Activated CD8-positive, alpha-beta T cell treated with anti-CD3 and anti-CD28 coated beads, Interleukin-2, amount 10 ng/mL, durations not matched to agents 7 days and 5 days (primary cell): ENCODE measurements around the gene SLC1A2. TPM values are rescaled to one million over a fixed set of nuclear protein-coding genes. Genes with fewer than 3 reads are reported as not detected.

Experiments used
- ATAC-seq: fragments of 150-1000 bp; cut with Tn5 transposase; one replicate; pipeline ENCODE4 v1.10.0; 2021; ENCODE audit warnings: moderate library complexity
- CTCF ChIA-PET: fragments of 350-600 bp; sonication (Branson Sonifier 250); formaldehyde crosslinking; loops from one replicate; lab custom pipeline; 2021; ENCODE audit warnings: antibody characterized with exemption; lab: Charles Lee
- POLR2A ChIA-PET: fragments of 350-600 bp; sonication (Branson Sonifier 250); formaldehyde crosslinking; loops from one replicate; lab custom pipeline; 2021; ENCODE audit warnings: antibody characterized with exemption; lab: Charles Lee
- DNase-seq: peaks from one replicate; pipeline ENCODE4 v3.0.0-alpha.2; 2020
- H3K27ac Mint-ChIP-seq: one replicate; pipeline ENCODE4 v1.8.0; 2021; ENCODE audit warnings: mild to moderate bottlenecking, mixed read lengths
- H3K27me3 Mint-ChIP-seq: one replicate; pipeline ENCODE4 v1.8.0; 2021; ENCODE audit warnings: low read depth, mixed read lengths
- H3K36me3 Mint-ChIP-seq: one replicate; pipeline ENCODE4 v1.8.0; 2021; ENCODE audit warnings: low read depth, mixed read lengths
- H3K4me1 Mint-ChIP-seq: one replicate; pipeline ENCODE4 v1.8.0; 2021; ENCODE audit warnings: low read depth, mixed read lengths
- H3K4me3 Mint-ChIP-seq: one replicate; pipeline ENCODE4 v1.8.0; 2021; ENCODE audit warnings: mild to moderate bottlenecking, mixed read lengths
- H3K9me3 Mint-ChIP-seq: one replicate; pipeline ENCODE4 v1.8.0; 2022; ENCODE audit warnings: mixed read lengths; ENCODE audit not compliant: insufficient read depth
- total RNA-seq, 2 experiments: library from RNA; stranded (reverse); gene quantifications; one replicate each; pipeline ENCODE4 v1.2.3, GENCODE V29; 2021

SLC1A2 gene
- total RNA-seq, 2 experiments from 2014 or later = not detected

DNA sequence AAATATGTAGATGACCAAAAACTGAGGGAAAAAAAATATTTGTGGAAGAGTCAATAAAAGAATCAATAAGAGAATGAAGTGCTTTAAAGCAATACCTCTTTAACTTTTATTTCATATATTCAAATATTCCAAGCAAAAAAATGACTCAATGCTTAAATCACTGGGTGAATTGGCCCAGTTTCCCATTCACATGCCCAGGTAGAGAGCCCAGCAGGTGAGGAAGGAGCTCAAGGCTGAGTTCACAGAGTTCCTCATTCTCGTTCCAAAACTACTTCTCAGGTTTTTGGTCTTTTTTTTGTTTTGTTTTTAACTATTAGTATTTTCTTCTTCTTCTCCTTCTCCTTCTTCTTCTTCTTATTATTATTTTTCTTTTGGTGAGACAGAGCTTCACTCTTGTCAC is 30.2 kb downstream of the SLC1A2 start:
- Mint-ChIP-seq H3K27ac (no peak overlapping the region), H3K9me3 (peaks cover 5% of the 10 kb centered on the region), H3K27me3 (peaks cover 4% of the 10 kb centered on the region), H3K36me3 (no peaks in the 10 kb centered on the region), H3K4me1 (peaks cover 15% of the 10 kb centered on the region), H3K4me3 (no peak overlapping the region)
- DNase-seq (no peak), ATAC-seq (no peak)
- POLR2A ChIA-PET = interaction anchor here (0.6 to 0.9 kb wide), 2 partner anchors 245 to 1128 kb away, joined by 3 read pairs; no protein-coding TSS in a partner anchor
- CTCF ChIA-PET = interaction anchor here (1.1 to 8.6 kb wide), 5 partner anchors 8 to 802 kb away, joined by 4 to 150 read pairs (median 4); no protein-coding TSS in a partner anchor

GRCh38 chr11:35388061-35388460 is 31.3 kb downstream of the SLC1A2 start:
- H3K27me3 Mint-ChIP-seq = peaks cover 4% of the 10 kb centered on the region
- ChIA-PET CTCF (interaction anchor here (1.5 to 8.6 kb wide), 3 partner anchors 209 to 462 kb away, joined by 3 to 150 read pairs (median 4); no protein-coding TSS in a partner anchor), POLR2A (no interaction called here)
- DNase-seq = no peak
- no peak overlapping the region for H3K27ac Mint-ChIP-seq
- ATAC-seq = no peak
- no peaks in the 10 kb centered on the region for H3K36me3 Mint-ChIP-seq
- H3K9me3 Mint-ChIP-seq = peaks cover 5% of the 10 kb centered on the region
- H3K4me3 Mint-ChIP-seq = no peak overlapping the region
- H3K4me1 Mint-ChIP-seq = peaks cover 15% of the 10 kb centered on the region

GRCh38 chr11:35387111-35387982 is 32.0 kb downstream of the SLC1A2 start:
- H3K36me3 Mint-ChIP-seq = no peaks in the 10 kb centered on the region
- CTCF ChIA-PET = interaction anchor here (1.5 to 8.6 kb wide), 2 partner anchors 242 to 461 kb away, joined by 3 to 150 read pairs; no protein-coding TSS in a partner anchor
- no peak overlapping the region for H3K4me3 Mint-ChIP-seq
- no peak overlapping the region for H3K27ac Mint-ChIP-seq
- peaks cover 15% of the 10 kb centered on the region for H3K4me1 Mint-ChIP-seq
- H3K27me3 Mint-ChIP-seq = peaks cover 7% of the 10 kb centered on the region
- DNase-seq (no peak), ATAC-seq (no peak)
- peaks cover 5% of the 10 kb centered on the region for H3K9me3 Mint-ChIP-seq
- POLR2A ChIA-PET = no interaction called here

- CTCF ChIA-PET = no interaction called here
- no peak overlapping the region for H3K27ac Mint-ChIP-seq
- ATAC-seq (no peak), DNase-seq (no peak)
- H3K4me3 Mint-ChIP-seq = no peak overlapping the region
- POLR2A ChIA-PET = no interaction called here
- no peaks in the 10 kb centered on the region for H3K36me3 Mint-ChIP-seq
- peaks cover 7% of the 10 kb centered on the region for H3K27me3 Mint-ChIP-seq
- H3K4me1 Mint-ChIP-seq = no peaks in the 10 kb centered on the region
- H3K9me3 Mint-ChIP-seq = peaks cover 5% of the 10 kb centered on the region
Measured at GRCh38 chr11:35383953-35384352, 35.4 kb downstream of the SLC1A2 start.

GRCh38 chr11:35381709-35382322 is 37.5 kb downstream of the SLC1A2 start:
- POLR2A ChIA-PET = interaction anchor here (0.9 kb wide), 1 partner anchor 9 kb away, joined by 3 read pairs; no protein-coding TSS in a partner anchor
- ATAC-seq (no peak), DNase-seq (no peak)
- CTCF ChIA-PET = interaction anchor here (0.9 to 1.7 kb wide), 5 partner anchors 9 to 76 kb away, joined by 3 to 5 read pairs (median 3); no protein-coding TSS in a partner anchor
- Mint-ChIP-seq H3K36me3 (no peaks in the 10 kb centered on the region), H3K27ac (no peak overlapping the region), H3K9me3 (peaks cover 5% of the 10 kb centered on the region), H3K4me1 (no peaks in the 10 kb centered on the region), H3K27me3 (peaks cover 7% of the 10 kb centered on the region), H3K4me3 (no peak overlapping the region)

- H3K4me3 Mint-ChIP-seq = no peak overlapping the region
- DNase-seq (no peak), ATAC-seq (no peak)
- CTCF ChIA-PET = interaction anchor here (0.6 to 1.3 kb wide), 4 partner anchors 9 to 75 kb away, joined by 3 to 4 read pairs (median 3); no protein-coding TSS in a partner anchor
- H3K9me3 Mint-ChIP-seq = peaks cover 5% of the 10 kb centered on the region
- POLR2A ChIA-PET = no interaction called here
- H3K36me3 Mint-ChIP-seq = no peaks in the 10 kb centered on the region
- no peak overlapping the region for H3K27ac Mint-ChIP-seq
- no peaks in the 10 kb centered on the region for H3K4me1 Mint-ChIP-seq
- peaks cover 9% of the 10 kb centered on the region for H3K27me3 Mint-ChIP-seq
Measured at GRCh38 chr11:35380603-35381002, 38.8 kb downstream of the SLC1A2 start.

DNA sequence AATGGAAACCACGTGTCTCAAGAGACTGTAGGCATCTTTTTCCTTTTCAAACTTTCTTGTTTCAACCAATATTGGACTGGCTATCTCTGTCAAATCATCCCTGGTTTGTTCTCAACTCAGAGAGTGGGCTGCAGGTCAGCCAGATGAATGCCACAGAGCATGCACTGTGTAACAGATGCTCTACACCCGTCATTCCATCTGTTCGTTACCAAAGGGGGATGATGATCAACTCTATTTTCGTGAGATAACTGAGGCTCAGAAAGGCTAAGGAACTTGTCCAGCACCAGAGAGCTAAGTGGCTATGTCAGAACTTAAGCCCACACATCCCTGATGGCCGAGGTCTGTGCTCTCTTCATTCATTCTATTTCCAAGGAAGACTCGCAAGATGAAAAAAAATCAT is 42.1 kb downstream of the SLC1A2 start:
- DNase-seq (no peak), ATAC-seq (no peak)
- CTCF ChIA-PET = interaction anchor here (1.1 kb wide), 1 partner anchor 95 kb away, joined by 3 read pairs; no protein-coding TSS in a partner anchor
- no peak overlapping the region for H3K4me3 Mint-ChIP-seq
- H3K4me1 Mint-ChIP-seq = peaks cover 6% of the 10 kb centered on the region
- peaks cover 2% of the 10 kb centered on the region for H3K27me3 Mint-ChIP-seq
- H3K9me3 Mint-ChIP-seq = no peaks in the 10 kb centered on the region
- POLR2A ChIA-PET = no interaction called here
- H3K27ac Mint-ChIP-seq = no peak overlapping the region
- H3K36me3 Mint-ChIP-seq = no peaks in the 10 kb centered on the region

DNA sequence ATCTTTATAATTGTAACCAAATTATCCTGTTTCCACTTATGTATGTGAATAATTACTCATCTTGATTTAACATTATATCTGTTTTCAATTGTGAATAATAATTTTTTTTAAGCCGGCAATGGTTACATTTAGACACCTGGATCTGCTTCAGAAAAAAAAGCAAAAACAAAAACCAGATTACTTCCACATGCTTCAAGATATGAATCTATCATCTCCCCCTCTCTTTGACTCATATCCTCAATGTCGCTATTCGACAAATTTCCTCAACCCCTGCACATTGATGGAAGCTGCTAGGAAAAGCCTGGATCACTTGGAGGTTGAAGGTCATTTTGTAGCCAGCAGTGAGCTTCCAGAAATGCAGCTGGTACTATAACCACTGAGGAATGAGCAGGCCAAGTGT is 42.7 kb downstream of the SLC1A2 start:
- no peak overlapping the region for H3K4me3 Mint-ChIP-seq
- peaks cover 6% of the 10 kb centered on the region for H3K4me1 Mint-ChIP-seq
- POLR2A ChIA-PET = no interaction called here
- CTCF ChIA-PET = interaction anchor here (1.1 kb wide), 1 partner anchor 95 kb away, joined by 3 read pairs; no protein-coding TSS in a partner anchor
- DNase-seq (no peak), ATAC-seq (no peak)
- H3K36me3 Mint-ChIP-seq = no peaks in the 10 kb centered on the region
- H3K27me3 Mint-ChIP-seq = peaks cover 2% of the 10 kb centered on the region
- H3K27ac Mint-ChIP-seq = no peak overlapping the region
- H3K9me3 Mint-ChIP-seq = no peaks in the 10 kb centered on the region

GRCh38 chr11:35376118-35376510 is 43.2 kb downstream of the SLC1A2 start:
- Mint-ChIP-seq H3K9me3 (no peaks in the 10 kb centered on the region), H3K4me3 (no peak overlapping the region), H3K36me3 (no peaks in the 10 kb centered on the region), H3K4me1 (peaks cover 6% of the 10 kb centered on the region), H3K27ac (no peak overlapping the region), H3K27me3 (peaks cover 2% of the 10 kb centered on the region)
- POLR2A ChIA-PET = no interaction called here
- DNase-seq = no peak
- CTCF ChIA-PET = interaction anchor here (1.1 kb wide), 1 partner anchor 94 kb away, joined by 3 read pairs; no protein-coding TSS in a partner anchor
- no peak for ATAC-seq

- DNase-seq = no peak
- CTCF ChIA-PET = interaction anchor here (1.9 kb wide), 1 partner anchor 71 kb away, joined by 5 read pairs; no protein-coding TSS in a partner anchor
- H3K27ac Mint-ChIP-seq = no peak overlapping the region
- H3K4me3 Mint-ChIP-seq = no peak overlapping the region
- H3K9me3 Mint-ChIP-seq = no peaks in the 10 kb centered on the region
- H3K27me3 Mint-ChIP-seq = peaks cover 2% of the 10 kb centered on the region
- no peak for ATAC-seq
- POLR2A ChIA-PET = no interaction called here
- no peaks in the 10 kb centered on the region for H3K36me3 Mint-ChIP-seq
- H3K4me1 Mint-ChIP-seq = peaks cover 6% of the 10 kb centered on the region
Measured at GRCh38 chr11:35375332-35376117, 43.8 kb downstream of the SLC1A2 start.
